Retinal pigment epithelial cell (primary cell): ENCODE measurements around the gene FHIP1B.

ENCODE experiments used
- DNase-seq: peaks from one replicate; pipeline ENCODE4 v3.0.0-alpha.2; 2010; ENCODE audit warnings: low read depth
- H3K4me3 ChIP-seq: 2 replicates; pipeline ENCODE4 v1.5.1; 2011; ENCODE audit warnings: mild to moderate bottlenecking, low read length, control low read depth, moderate library complexity
- CTCF ChIP-seq: conservative IDR thresholded peaks from 2 replicates; pipeline ENCODE4 v1.5.1; 2011; ENCODE audit warnings: low read depth, low read length, control low read depth, inconsistent platforms

FHIP1B gene

GRCh38 chr11:6228520-6228919 lies 5.9 kb downstream of the FHIP1B start:
- no peak overlapping the region for H3K4me3 ChIP-seq
- no peak for DNase-seq
- no peak for TF ChIP-seq CTCF

GRCh38 chr11:6225896-6226295 lies 8.5 kb downstream of the FHIP1B start:
- DNase-seq: no peak
- TF ChIP-seq CTCF: no peak
- no peak overlapping the region for H3K4me3 ChIP-seq

GRCh38 chr11:6225024-6225423 lies 9.4 kb downstream of the FHIP1B start:
- no peak for DNase-seq
- TF ChIP-seq CTCF: no peak
- no peak overlapping the region for H3K4me3 ChIP-seq

GRCh38 chr11:6224421-6224820 lies 10.0 kb downstream of the FHIP1B start:
- TF ChIP-seq CTCF: no peak
- H3K4me3 ChIP-seq: no peak overlapping the region
- no peak for DNase-seq

GRCh38 chr11:6223854-6224253 lies 10.6 kb downstream of the FHIP1B start:
- TF ChIP-seq CTCF: no peak
- H3K4me3 ChIP-seq: no peak overlapping the region
- no peak for DNase-seq

- TF ChIP-seq CTCF: no peak
- no peak for DNase-seq
- no peak overlapping the region for H3K4me3 ChIP-seq
Measured at GRCh38 chr11:6219359-6219758, 15.1 kb downstream of the FHIP1B start.

- no peak overlapping the region for H3K4me3 ChIP-seq
- TF ChIP-seq CTCF: no peak
- DNase-seq: no peak
Measured at GRCh38 chr11:6217722-6218121, 16.7 kb downstream of the FHIP1B start.
